ENCODE data around the gene ARPP21. TPM values are rescaled to one million over a fixed set of nuclear protein-coding genes. Genes with fewer than 3 reads are reported as not detected.

Gene ARPP21
- total RNA-seq, 4 donors from 2014 or later = under 0.01 to 0.33 (median 0.13) TPM; not detected in 1

DNA sequence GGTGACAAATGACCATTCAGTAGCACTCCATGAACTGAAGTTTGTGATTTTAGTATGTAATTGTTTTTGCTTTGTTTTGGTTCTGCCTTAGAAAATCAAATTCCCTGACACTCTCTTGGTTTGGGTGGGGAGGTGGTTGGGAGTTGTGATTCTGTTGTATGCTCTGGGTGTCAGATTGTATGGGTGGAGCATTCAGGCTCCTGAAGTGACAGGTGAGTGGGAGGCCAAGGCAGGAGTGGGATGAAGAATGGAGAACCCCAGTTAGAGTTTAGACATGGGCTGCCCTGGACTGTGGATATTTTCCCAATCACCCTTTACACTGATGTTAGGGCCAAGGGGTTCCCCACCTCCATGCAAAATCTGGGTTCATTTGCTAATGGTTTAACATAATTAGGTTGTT lies 83.6 kb downstream of the ARPP21 start:
- Histone ChIP-seq H3K9me3 (no peaks in the 10 kb centered on the region), H3K27me3 (no peaks in the 10 kb centered on the region), H3K27ac (replicated peaks in 1 of 4) (no peak overlapping the region), H3K4me3 (no peak overlapping the region), H3K4me1 (no peaks in the 10 kb centered on the region), H3K36me3 (no peaks in the 10 kb centered on the region)
- intact Hi-C loops (cut with DNase I) = no loop called here
- TF ChIP-seq, protein P1, sequence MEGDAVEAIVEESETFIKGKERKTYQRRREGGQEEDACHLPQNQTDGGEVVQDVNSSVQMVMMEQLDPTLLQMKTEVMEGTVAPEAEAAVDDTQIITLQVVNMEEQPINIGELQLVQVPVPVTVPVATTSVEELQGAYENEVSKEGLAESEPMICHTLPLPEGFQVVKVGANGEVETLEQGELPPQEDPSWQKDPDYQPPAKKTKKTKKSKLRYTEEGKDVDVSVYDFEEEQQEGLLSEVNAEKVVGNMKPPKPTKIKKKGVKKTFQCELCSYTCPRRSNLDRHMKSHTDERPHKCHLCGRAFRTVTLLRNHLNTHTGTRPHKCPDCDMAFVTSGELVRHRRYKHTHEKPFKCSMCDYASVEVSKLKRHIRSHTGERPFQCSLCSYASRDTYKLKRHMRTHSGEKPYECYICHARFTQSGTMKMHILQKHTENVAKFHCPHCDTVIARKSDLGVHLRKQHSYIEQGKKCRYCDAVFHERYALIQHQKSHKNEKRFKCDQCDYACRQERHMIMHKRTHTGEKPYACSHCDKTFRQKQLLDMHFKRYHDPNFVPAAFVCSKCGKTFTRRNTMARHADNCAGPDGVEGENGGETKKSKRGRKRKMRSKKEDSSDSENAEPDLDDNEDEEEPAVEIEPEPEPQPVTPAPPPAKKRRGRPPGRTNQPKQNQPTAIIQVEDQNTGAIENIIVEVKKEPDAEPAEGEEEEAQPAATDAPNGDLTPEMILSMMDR (IDR thresholded peaks at IDR 0.05) = no peak
- no peak for TF ChIP-seq POLR2AphosphoS5 (IDR thresholded peaks at IDR 0.05)
- no peak for DNase-seq (ENCODE audit: extremely low spot score)

DNA sequence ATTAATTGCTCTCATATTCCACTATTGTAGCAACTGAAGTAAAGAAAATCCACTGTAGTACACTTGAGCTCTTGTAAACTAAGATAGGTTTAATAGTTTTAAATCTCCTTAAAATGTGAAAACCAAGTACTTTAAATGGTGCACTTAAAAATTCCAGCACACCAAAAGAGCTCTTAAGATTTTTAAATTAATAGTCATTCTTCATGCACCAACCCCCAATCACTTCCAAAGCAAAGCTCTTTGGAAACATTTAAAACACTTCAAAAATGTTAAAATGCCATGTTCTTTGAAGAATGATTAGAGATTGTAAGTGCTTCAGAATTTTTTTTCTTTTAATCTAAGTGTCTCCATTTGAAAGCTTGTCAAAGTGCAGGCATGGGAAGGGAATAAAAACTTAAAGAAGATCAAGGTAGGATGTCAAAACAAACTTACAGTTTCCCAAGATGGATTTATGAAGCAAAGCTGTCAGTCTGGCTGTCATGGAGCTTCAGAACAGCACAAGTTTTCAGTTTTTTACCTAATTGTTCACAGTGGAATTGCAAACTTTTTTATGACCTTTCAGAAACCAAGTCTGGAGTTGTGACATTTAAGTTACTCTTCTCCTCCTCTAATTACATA lies 84.3 kb downstream of the ARPP21 start:
- H3K27me3 ChIP-seq = no peaks in the 10 kb centered on the region
- no peak overlapping the region for H3K4me3 ChIP-seq
- no peaks in the 10 kb centered on the region for H3K36me3 ChIP-seq
- no peak for DNase-seq (ENCODE audit: extremely low spot score)
- no peaks in the 10 kb centered on the region for H3K9me3 ChIP-seq
- no peaks in the 10 kb centered on the region for H3K4me1 ChIP-seq
- intact Hi-C loops (cut with DNase I) = no loop called here
- H3K27ac ChIP-seq (replicated peaks in 1 of 4) = no peak overlapping the region
- TF ChIP-seq, protein P1 (IDR thresholded peaks at IDR 0.05) = no peak
- no peak for TF ChIP-seq EP300 (IDR thresholded peaks at IDR 0.05)
- no peak for TF ChIP-seq POLR2AphosphoS5 (IDR thresholded peaks at IDR 0.05)
- TF ChIP-seq POLR2A (IDR thresholded peaks at IDR 0.05; ENCODE audit: low read depth) = no peak

DNA sequence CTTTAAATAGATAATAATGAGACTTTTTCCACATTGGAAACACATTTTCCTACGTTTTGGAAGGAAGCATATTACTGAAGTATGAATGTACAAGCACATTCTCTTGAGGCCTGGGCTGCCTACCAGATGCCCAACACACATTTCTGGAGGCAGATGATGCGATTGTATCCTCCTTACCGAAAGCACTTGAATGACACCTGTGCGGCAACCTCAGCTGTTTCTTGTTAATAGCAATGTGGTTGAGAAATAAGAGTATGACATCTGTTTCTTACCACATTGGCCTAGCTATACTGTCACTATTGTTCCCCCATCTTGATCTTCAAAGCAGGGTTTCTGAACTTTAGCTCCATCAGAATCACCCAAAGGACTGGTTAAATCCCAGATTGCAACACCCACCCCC lies 84.8 kb downstream of the ARPP21 start:
- H3K27me3 ChIP-seq = no peaks in the 10 kb centered on the region
- no peak overlapping the region for H3K27ac ChIP-seq (replicated peaks in 1 of 4)
- DNase-seq (ENCODE audit: extremely low spot score) = no peak
- TF ChIP-seq EP300 (IDR thresholded peaks at IDR 0.05) (no peak), POLR2AphosphoS5 (IDR thresholded peaks at IDR 0.05) (no peak)
- TF ChIP-seq, protein P1 (IDR thresholded peaks at IDR 0.05) = no peak
- 93% methylated on average over 3 of the region's 4 CpGs for WGBS
- H3K4me3 ChIP-seq = no peak overlapping the region
- no peaks in the 10 kb centered on the region for H3K9me3 ChIP-seq
- intact Hi-C loops (cut with DNase I) = no loop called here
- H3K4me1 ChIP-seq = no peaks in the 10 kb centered on the region
- H3K36me3 ChIP-seq = no peaks in the 10 kb centered on the region

- no peaks in the 10 kb centered on the region for H3K4me1 ChIP-seq
- H3K27me3 ChIP-seq = no peaks in the 10 kb centered on the region
- WGBS = 88% methylated on average over 3 of the region's 3 CpGs
- H3K4me3 ChIP-seq = no peak overlapping the region
- intact Hi-C loops (cut with DNase I) = no loop called here
- no peaks in the 10 kb centered on the region for H3K9me3 ChIP-seq
- no peak overlapping the region for H3K27ac ChIP-seq (replicated peaks in 1 of 4)
- no peaks in the 10 kb centered on the region for H3K36me3 ChIP-seq
- TF ChIP-seq, protein P1 (IDR thresholded peaks at IDR 0.05) = no peak
- TF ChIP-seq POLR2AphosphoS5 (IDR thresholded peaks at IDR 0.05) (no peak), EP300 (IDR thresholded peaks at IDR 0.05) (no peak), POLR2A (IDR thresholded peaks at IDR 0.05; ENCODE audit: low read depth) (no peak)
- DNase-seq (ENCODE audit: extremely low spot score) = no peak
These were observed 87.9 kb downstream of the ARPP21 start for GRCh38 chr3:35727179-35727578.

GRCh38 chr3:35733341-35733740 lies 94.0 kb downstream of the ARPP21 start:
- H3K9me3 ChIP-seq = no peaks in the 10 kb centered on the region
- no peaks in the 10 kb centered on the region for H3K4me1 ChIP-seq
- no peaks in the 10 kb centered on the region for H3K36me3 ChIP-seq
- H3K4me3 ChIP-seq = no peak overlapping the region
- intact Hi-C loops (cut with DNase I) = no loop called here
- no peak for DNase-seq (ENCODE audit: extremely low spot score)
- WGBS = 88% methylated on average over 9 of the region's 9 CpGs
- no peak overlapping the region for H3K27ac ChIP-seq (replicated peaks in 1 of 4)
- H3K27me3 ChIP-seq = no peaks in the 10 kb centered on the region
- TF ChIP-seq POLR2AphosphoS5 (IDR thresholded peaks at IDR 0.05) = no peak
- TF ChIP-seq, protein P1 (IDR thresholded peaks at IDR 0.05) = no peak
- no peak for TF ChIP-seq POLR2A (IDR thresholded peaks at IDR 0.05; ENCODE audit: low read depth)
- no peak for TF ChIP-seq EP300 (IDR thresholded peaks at IDR 0.05)
